HepG2 (cell line): ENCODE data around the gene OPRL1. TPM values are rescaled to one million over a fixed set of nuclear protein-coding genes. Genes with fewer than 3 reads are reported as not detected.

ENCODE experiments used
- CAMTA2 ChIP-seq: sonication (generic); formaldehyde crosslinking; IDR thresholded peaks from 2 replicates; pipeline ENCODE4 v1.4.0; 2020; ENCODE audit warnings: mild to moderate bottlenecking, missing genetic modification reagents, borderline replicate concordance
- CEBPB ChIP-seq: IDR thresholded peaks from 2 replicates; pipeline ENCODE4 v1.6.1; 2011; ENCODE audit warnings: low read depth, low read length, improper control_type of control experiment, borderline replicate concordance
- CHD2 ChIP-seq: IDR thresholded peaks from 2 replicates; pipeline ENCODE4 v1.6.1; 2011; ENCODE audit warnings: low read depth, low read length, improper control_type of control experiment
- CREB1 ChIP-seq, 2 experiments: fragments of 450-650 bp in 1 of 2; IDR thresholded peaks; 2 replicates each; pipeline ENCODE4 v1.6.1; 2016 to 2017; ENCODE audit warnings: control low read depth in 1 of 2, mild to moderate bottlenecking in 1 of 2, missing compliant biosample characterization in 1 of 2, missing genetic modification characterization in 1 of 2
- ISL2 ChIP-seq: sonication (generic); formaldehyde crosslinking; IDR thresholded peaks from 2 replicates; pipeline ENCODE4 v1.5.0; 2020; ENCODE audit warnings: missing genetic modification reagents
- KLF9 ChIP-seq: IDR thresholded peaks from 2 replicates; pipeline ENCODE4 v1.6.1; 2016; ENCODE audit warnings: low read depth
- MTF1 ChIP-seq: sonication (generic); formaldehyde crosslinking; IDR thresholded peaks from 2 replicates; pipeline ENCODE4 v1.5.0; 2020; ENCODE audit warnings: missing genetic modification reagents
- ONECUT2 ChIP-seq: sonication (generic); formaldehyde crosslinking; IDR thresholded peaks from 2 replicates; pipeline ENCODE4 v1.4.0; 2020; ENCODE audit warnings: missing genetic modification reagents
- PHF5A ChIP-seq: IDR thresholded peaks from one replicate; pipeline ENCODE4 v1.6.1; 2018; ENCODE audit warnings: low read depth, missing genetic modification reagents; ENCODE audit not compliant: unreplicated experiment
- RAD51 ChIP-seq: fragments of 450-650 bp; IDR thresholded peaks from 2 replicates; pipeline ENCODE4 v1.6.1; 2016; ENCODE audit warnings: borderline replicate concordance
- RXRA ChIP-seq: sonication (generic); formaldehyde crosslinking; IDR thresholded peaks from 2 replicates; pipeline ENCODE4 v1.5.1; 2020; ENCODE audit warnings: missing genetic modification reagents
- SMAD1 ChIP-seq: sonication (generic); formaldehyde crosslinking; IDR thresholded peaks from 2 replicates; pipeline ENCODE4 v1.4.0; 2020; ENCODE audit warnings: missing genetic modification reagents, low read depth, mild to moderate bottlenecking, borderline replicate concordance
- TAF1 ChIP-seq: sonication (generic); formaldehyde crosslinking; IDR thresholded peaks from 2 replicates; pipeline ENCODE4 v1.4.0; 2020; ENCODE audit warnings: missing genetic modification reagents
- TCF12 ChIP-seq, 2 experiments: fragments of 450-650 bp in 1 of 2; sonication (generic) in 1 of 2; formaldehyde crosslinking in 1 of 2; IDR thresholded peaks; 2 replicates each; pipeline versions ENCODE4 v1.6.1 to v1.8.0; 2017 to 2022; ENCODE audit warnings: antibody characterized with exemption in 1 of 2, mild to moderate bottlenecking in 1 of 2, missing genetic modification reagents in 1 of 2, moderate library complexity in 1 of 2
- THAP11 ChIP-seq: IDR thresholded peaks from 2 replicates; pipeline ENCODE4 v1.6.1; 2016; ENCODE audit warnings: missing biosample characterization, missing genetic modification reagents
- TSC22D2 ChIP-seq: sonication (generic); formaldehyde crosslinking; IDR thresholded peaks from 2 replicates; pipeline ENCODE4 v1.5.1; 2020; ENCODE audit warnings: missing genetic modification reagents, mild to moderate bottlenecking, borderline replicate concordance
- ZBTB2 ChIP-seq: sonication (generic); formaldehyde crosslinking; IDR thresholded peaks from 2 replicates; pipeline ENCODE4 v1.8.0; 2022; ENCODE audit warnings: low read depth, missing genetic modification reagents
- ZNF282 ChIP-seq: fragments of 450-650 bp; IDR thresholded peaks from 2 replicates; pipeline ENCODE4 v1.6.1; 2018; ENCODE audit not compliant: partially characterized antibody
- ZNF331 ChIP-seq: sonication (generic); formaldehyde crosslinking; IDR thresholded peaks from 2 replicates; pipeline ENCODE4 v1.4.0; 2020; ENCODE audit warnings: missing genetic modification reagents
- ZNF598 ChIP-seq: sonication (generic); formaldehyde crosslinking; IDR thresholded peaks from 2 replicates; pipeline ENCODE4 v1.5.1; 2020; ENCODE audit warnings: mild to moderate bottlenecking, missing genetic modification reagents, borderline replicate concordance
- ZNF776 ChIP-seq: sonication (generic); formaldehyde crosslinking; IDR thresholded peaks from 2 replicates; pipeline ENCODE4 v1.4.0; 2020; ENCODE audit warnings: mild to moderate bottlenecking, missing genetic modification reagents
- ZNF782 ChIP-seq: sonication (generic); formaldehyde crosslinking; IDR thresholded peaks from 2 replicates; pipeline ENCODE4 v1.4.0; 2020; ENCODE audit warnings: missing genetic modification reagents, mild to moderate bottlenecking, borderline replicate concordance
- polyA plus RNA-seq, 8 experiments: library from polyadenylated mRNA; depleted of rRNA in 3 of 8; stranded (reverse) in 7 of 8; unstranded in 1 of 8; fragments of >200 nt; fragmentation: Illumina TruSeq in 4 of 8; extraction: Trizol in 4 of 8; gene quantifications; 2 replicates each; pipeline versions ENCODE4 v1.2.1 to v1.2.3, GENCODE V29; 2011 to 2016; ENCODE audit warnings: low read depth in 4 of 8, missing spikeins in 1 of 8, mixed read lengths in 1 of 8; ENCODE audit not compliant: insufficient read depth in 1 of 8
- total RNA-seq, 5 experiments: library from RNA; depleted of rRNA; stranded (reverse); fragments of >200 nt; fragmentation: Illumina TruSeq; extraction: Trizol; gene quantifications; 2 replicates each; pipeline ENCODE4 v1.2.3, GENCODE V29; 2016; ENCODE audit warnings: low read depth in 1 of 5
- TF ChIP-seq, protein P1 (sequence below): sonication (generic); formaldehyde crosslinking; IDR thresholded peaks from 2 replicates; pipeline ENCODE4 v1.5.0; 2020; ENCODE audit warnings: missing genetic modification reagents
- TF ChIP-seq, protein P2 (sequence below): sonication (generic); formaldehyde crosslinking; IDR thresholded peaks from 2 replicates; pipeline ENCODE4 v1.4.0; 2020; ENCODE audit warnings: mild to moderate bottlenecking, missing genetic modification reagents

Gene OPRL1
- total and polyA plus RNA-seq, 2 of the 13 experiments (the other 11 are each of a cell fraction or from before 2014, with no cell fraction given): 0.35 to 0.71 TPM

DNA sequence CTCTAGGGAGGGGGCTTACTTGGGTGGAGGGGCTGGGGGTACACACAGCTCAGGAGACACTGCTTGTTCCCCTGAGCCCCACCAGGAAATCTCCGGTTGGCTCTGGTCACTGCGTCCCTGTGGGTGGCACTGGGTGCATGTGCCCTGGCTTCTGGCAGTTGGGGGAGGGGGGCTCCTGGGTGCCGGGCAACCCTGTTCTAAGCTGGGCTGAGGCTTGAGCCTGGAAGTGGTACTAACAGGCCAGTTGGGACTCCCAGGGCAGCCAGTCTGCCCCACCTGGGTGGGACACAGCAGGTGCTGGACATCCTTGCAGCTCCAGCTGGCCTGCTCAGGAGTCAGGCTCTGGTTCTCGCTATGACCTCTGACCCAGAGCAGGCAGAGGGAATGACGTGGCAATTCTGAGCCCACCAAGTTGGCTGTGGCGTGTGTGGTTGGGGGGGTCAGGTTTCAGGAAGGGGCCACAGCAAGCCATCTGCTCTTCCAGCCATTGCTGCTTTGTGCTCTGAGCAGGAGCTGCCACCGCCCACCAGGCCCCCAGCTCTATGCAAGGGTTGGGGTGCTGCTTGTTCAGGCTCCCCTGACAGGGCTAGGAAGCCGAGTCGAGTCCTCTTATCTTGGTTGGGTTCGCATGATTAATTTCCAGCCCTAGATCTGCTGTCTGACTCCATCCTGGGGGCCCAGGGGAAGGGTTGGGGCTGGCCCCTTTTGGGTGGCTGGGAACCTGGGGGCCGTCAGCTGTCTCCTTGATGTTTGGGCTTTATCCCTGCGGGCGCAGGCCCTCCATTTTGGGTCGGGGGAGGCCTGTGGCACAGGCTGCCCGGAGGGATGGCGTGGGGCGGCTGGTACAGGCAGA lies 43.3 kb upstream of the OPRL1 start (continued):
- TF ChIP-seq ZNF282: no peak
- TF ChIP-seq RXRA (CRISPR knock-in tag): no peak; the same call in 1 of the 2 replicates
- TF ChIP-seq TSC22D2: no peak; the same call in 1 of the 2 replicates
- peak; percentile 98 for TF ChIP-seq CAMTA2
- TF ChIP-seq ZNF776 (CRISPR knock-in tag): peak; percentile 94; the same call in 1 of the 2 replicates
- TF ChIP-seq CEBPB: no peak
- no peak for TF ChIP-seq CHD2
- no peak for TF ChIP-seq MTF1 (CRISPR knock-in tag)
- TF ChIP-seq PHF5A (CRISPR knock-in tag): no peak
- no peak for TF ChIP-seq ONECUT2 (CRISPR knock-in tag)
- TF ChIP-seq, protein P1, sequence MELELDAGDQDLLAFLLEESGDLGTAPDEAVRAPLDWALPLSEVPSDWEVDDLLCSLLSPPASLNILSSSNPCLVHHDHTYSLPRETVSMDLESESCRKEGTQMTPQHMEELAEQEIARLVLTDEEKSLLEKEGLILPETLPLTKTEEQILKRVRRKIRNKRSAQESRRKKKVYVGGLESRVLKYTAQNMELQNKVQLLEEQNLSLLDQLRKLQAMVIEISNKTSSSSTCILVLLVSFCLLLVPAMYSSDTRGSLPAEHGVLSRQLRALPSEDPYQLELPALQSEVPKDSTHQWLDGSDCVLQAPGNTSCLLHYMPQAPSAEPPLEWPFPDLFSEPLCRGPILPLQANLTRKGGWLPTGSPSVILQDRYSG (CRISPR knock-in tag): no peak
- no peak for TF ChIP-seq SMAD1
- TF ChIP-seq TCF12 (IDR thresholded peaks at IDR 0.05): no peak
- TF ChIP-seq TCF12 (CRISPR knock-in tag; IDR thresholded peaks at IDR 0.05): peak; percentile 75; the same call in 1 of the 2 replicates
- TF ChIP-seq KLF9 (CRISPR knock-in tag): no peak
- TF ChIP-seq ZBTB2 (CRISPR knock-in tag): peak; percentile 3; the same call in 1 of the 2 replicates
- TF ChIP-seq THAP11: peak; percentile 12; the same call in 1 of the 2 replicates
- TF ChIP-seq, protein P2, sequence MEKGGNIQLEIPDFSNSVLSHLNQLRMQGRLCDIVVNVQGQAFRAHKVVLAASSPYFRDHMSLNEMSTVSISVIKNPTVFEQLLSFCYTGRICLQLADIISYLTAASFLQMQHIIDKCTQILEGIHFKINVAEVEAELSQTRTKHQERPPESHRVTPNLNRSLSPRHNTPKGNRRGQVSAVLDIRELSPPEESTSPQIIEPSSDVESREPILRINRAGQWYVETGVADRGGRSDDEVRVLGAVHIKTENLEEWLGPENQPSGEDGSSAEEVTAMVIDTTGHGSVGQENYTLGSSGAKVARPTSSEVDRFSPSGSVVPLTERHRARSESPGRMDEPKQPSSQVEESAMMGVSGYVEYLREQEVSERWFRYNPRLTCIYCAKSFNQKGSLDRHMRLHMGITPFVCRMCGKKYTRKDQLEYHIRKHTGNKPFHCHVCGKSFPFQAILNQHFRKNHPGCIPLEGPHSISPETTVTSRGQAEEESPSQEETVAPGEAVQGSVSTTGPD (CRISPR knock-in tag): 0 out of 2 replicates have a peak, but pooled peaks have one; percentile 68
- 0 out of 2 replicates have a peak, but pooled peaks have one; percentile 43 for TF ChIP-seq ZNF598 (CRISPR knock-in tag)
- 0 out of 2 replicates have a peak, but pooled peaks have one; percentile 8 for TF ChIP-seq ISL2 (CRISPR knock-in tag)
- 0 out of 2 replicates have a peak, but pooled peaks have one; percentile 20 for TF ChIP-seq ZNF331 (CRISPR knock-in tag)
- no peak for TF ChIP-seq RAD51
- TF ChIP-seq CREB1 (IDR thresholded peaks at IDR 0.05): peak; percentile 84
- TF ChIP-seq CREB1 (CRISPR knock-in tag; IDR thresholded peaks at IDR 0.05): no peak
- TF ChIP-seq ZNF782 (CRISPR knock-in tag): no peak
- peak; percentile 63; the same call in 1 of the 2 replicates for TF ChIP-seq TAF1 (CRISPR knock-in tag)
